ENCODE results near the gene FYB1. TPM values are rescaled to one million over a fixed set of nuclear protein-coding genes. Genes with fewer than 3 reads are reported as not detected.

Gene FYB1
- total and polyA plus RNA-seq, 2 experiments from 2014 or later = not detected

GRCh38 chr5:39080168-39080567 is 139.2 kb downstream of the FYB1 start (continued):
- TF ChIP-seq ZNF462 (CRISPR knock-in tag; IDR thresholded peaks at IDR 0.05) (no peak), EZH2 (IDR thresholded peaks at IDR 0.05; ENCODE audit: low read depth, unreplicated experiment) (no peak), REST (IDR thresholded peaks at IDR 0.05; ENCODE audit: unreplicated experiment) (no peak), STAT1 (IDR thresholded peaks at IDR 0.05; ENCODE audit: unreplicated experiment) (no peak)

GRCh38 chr5:39079147-39079546 is 140.2 kb downstream of the FYB1 start:
- Histone ChIP-seq H4K20me1 (replicated peaks; ENCODE audit: insufficient read depth) (no peaks in the 10 kb centered on the region), H3K4me3 (no peak overlapping the region), H3K9me2 (ENCODE audit: insufficient read depth) (no peaks in the 10 kb centered on the region), H3K79me2 (replicated peaks; ENCODE audit: insufficient read depth) (no peaks in the 10 kb centered on the region), H2AFZ (no peak overlapping the region), H3K27ac (ENCODE audit: low read depth) (no peak overlapping the region), H3K27me3 (ENCODE audit: insufficient read depth) (no peaks in the 10 kb centered on the region), H3K36me3 (ENCODE audit: insufficient read depth) (no peaks in the 10 kb centered on the region), H3K4me1 (ENCODE audit: insufficient read depth) (peaks cover 12% of the 10 kb centered on the region), H3K4me2 (no peak overlapping the region), H3F3A (replicated peaks; ENCODE audit: low read depth) (no peaks in the 10 kb centered on the region)
- peaks cover 8% of the 10 kb centered on the region for H3K27me3 Mint-ChIP-seq (ENCODE audit: insufficient read depth, low read depth, poor library complexity)
- H3K36me3 Mint-ChIP-seq (ENCODE audit: low read depth) = no peaks in the 10 kb centered on the region; the same call in 2 of the 3 replicates
- no peak for ATAC-seq
- no peak overlapping the region for H3K27ac Mint-ChIP-seq
- H3K4me3 Mint-ChIP-seq = no peak overlapping the region
- H3K4me1 Mint-ChIP-seq = peaks cover 21% of the 10 kb centered on the region
- 0 out of 3 replicates have a peak, but pooled peaks cover 4% of the 10 kb centered on the region for H3K9me3 Mint-ChIP-seq
- DNase-seq (ENCODE audit: low spot score) = no peak
- no peak for TF ChIP-seq CTCF (conservative IDR thresholded peaks at IDR 0.05; ENCODE audit: low read depth in 2 of 2)
- TF ChIP-seq ZNF114 (CRISPR knock-in tag; IDR thresholded peaks at IDR 0.05) = no peak
- no peak for TF ChIP-seq JUNB (IDR thresholded peaks at IDR 0.05; ENCODE audit: unreplicated experiment)
- no peak for TF ChIP-seq ETS1 (IDR thresholded peaks at IDR 0.05)
- TF ChIP-seq NANOG (IDR thresholded peaks at IDR 0.05; ENCODE audit: borderline replicate concordance) = no peak

All from GM23338 (cell line).